ENCODE results near the gene MRPL1. TPM values are rescaled to one million over a fixed set of nuclear protein-coding genes. Genes with fewer than 3 reads are reported as not detected.

The MRPL1 gene
- total and polyA plus RNA-seq, 2 of the 13 experiments (the other 11 are each of a cell fraction or from before 2014, with no cell fraction given) = 23.3 to 61.5 TPM

DNA sequence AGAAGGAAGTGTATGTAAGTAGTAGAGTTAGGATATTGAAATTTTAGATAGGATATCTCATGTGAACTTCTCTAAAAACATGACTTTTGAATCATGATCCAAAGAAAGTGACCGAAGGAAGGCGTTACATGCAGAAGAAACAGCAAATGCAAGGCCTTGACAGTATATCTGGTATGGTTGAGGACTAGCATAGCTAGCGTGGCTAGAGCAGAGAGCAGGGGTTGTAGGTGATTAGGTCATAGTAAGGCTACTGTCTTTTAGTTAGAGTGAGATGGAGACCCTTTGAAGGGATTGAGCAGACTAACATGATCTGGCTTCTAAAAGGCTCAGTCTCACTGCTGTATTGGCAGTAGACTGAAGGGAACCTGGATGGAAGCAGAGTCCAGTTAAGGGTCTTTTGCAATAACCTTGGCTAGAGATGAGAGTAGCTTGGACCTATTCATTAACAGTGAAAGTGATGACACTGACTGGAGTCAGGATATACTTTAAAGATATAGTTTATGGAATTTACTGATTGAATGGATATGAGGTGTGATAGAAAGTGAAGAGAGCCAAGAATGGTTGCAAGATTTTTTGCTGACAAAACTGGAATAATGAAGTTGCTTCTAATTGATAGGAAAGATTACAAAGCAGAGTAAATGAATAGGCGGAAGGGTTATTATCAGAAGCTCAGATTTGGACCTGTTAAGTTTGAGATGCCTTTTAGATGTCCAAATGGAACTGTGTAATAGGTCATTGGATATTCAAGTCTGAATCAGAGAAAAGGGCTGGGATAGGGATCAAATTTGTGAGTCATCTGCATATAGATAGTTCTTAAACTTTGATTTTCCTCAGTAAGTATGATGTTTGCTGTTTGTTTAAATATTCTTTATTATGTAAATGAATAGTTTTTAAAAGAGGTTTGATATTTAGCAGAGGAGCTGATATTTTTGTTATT is 59.8 kb downstream of the MRPL1 start (continued):
- TF ChIP-seq, protein P1, sequence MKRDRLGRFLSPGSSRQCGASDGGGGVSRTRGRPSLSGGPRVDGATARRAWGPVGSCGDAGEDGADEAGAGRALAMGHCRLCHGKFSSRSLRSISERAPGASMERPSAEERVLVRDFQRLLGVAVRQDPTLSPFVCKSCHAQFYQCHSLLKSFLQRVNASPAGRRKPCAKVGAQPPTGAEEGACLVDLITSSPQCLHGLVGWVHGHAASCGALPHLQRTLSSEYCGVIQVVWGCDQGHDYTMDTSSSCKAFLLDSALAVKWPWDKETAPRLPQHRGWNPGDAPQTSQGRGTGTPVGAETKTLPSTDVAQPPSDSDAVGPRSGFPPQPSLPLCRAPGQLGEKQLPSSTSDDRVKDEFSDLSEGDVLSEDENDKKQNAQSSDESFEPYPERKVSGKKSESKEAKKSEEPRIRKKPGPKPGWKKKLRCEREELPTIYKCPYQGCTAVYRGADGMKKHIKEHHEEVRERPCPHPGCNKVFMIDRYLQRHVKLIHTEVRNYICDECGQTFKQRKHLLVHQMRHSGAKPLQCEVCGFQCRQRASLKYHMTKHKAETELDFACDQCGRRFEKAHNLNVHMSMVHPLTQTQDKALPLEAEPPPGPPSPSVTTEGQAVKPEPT (CRISPR knock-in tag; IDR thresholded peaks at IDR 0.05; ENCODE audit: low read depth) = no peak
- TF ChIP-seq SIN3A (IDR thresholded peaks at IDR 0.05; ENCODE audit: borderline replicate concordance, low read depth, low read length) = no peak
- TF ChIP-seq, protein P2, sequence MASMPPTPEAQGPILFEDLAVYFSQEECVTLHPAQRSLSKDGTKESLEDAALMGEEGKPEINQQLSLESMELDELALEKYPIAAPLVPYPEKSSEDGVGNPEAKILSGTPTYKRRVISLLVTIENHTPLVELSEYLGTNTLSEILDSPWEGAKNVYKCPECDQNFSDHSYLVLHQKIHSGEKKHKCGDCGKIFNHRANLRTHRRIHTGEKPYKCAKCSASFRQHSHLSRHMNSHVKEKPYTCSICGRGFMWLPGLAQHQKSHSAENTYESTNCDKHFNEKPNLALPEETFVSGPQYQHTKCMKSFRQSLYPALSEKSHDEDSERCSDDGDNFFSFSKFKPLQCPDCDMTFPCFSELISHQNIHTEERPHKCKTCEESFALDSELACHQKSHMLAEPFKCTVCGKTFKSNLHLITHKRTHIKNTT (CRISPR knock-in tag; IDR thresholded peaks at IDR 0.05) = no peak
- no peak for TF ChIP-seq ARNTL (CRISPR knock-in tag; IDR thresholded peaks at IDR 0.05)
- TF ChIP-seq, protein P3, sequence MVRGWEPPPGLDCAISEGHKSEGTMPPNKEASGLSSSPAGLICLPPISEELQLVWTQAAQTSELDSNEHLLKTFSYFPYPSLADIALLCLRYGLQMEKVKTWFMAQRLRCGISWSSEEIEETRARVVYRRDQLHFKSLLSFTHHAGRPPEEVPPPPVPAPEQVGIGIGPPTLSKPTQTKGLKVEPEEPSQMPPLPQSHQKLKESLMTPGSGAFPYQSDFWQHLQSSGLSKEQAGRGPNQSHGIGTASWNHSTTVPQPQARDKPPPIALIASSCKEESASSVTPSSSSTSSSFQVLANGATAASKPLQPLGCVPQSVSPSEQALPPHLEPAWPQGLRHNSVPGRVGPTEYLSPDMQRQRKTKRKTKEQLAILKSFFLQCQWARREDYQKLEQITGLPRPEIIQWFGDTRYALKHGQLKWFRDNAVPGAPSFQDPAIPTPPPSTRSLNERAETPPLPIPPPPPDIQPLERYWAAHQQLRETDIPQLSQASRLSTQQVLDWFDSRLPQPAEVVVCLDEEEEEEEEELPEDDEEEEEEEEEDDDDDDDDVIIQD (CRISPR knock-in tag; IDR thresholded peaks at IDR 0.05; ENCODE audit: low read depth) = no peak
- TF ChIP-seq ZNF230 (CRISPR knock-in tag; IDR thresholded peaks at IDR 0.05) = no peak
- TF ChIP-seq MAFK (conservative IDR thresholded peaks at IDR 0.05 in 1 of 2, IDR thresholded peaks at IDR 0.05 in 1 of 2; ENCODE audit: low read length in 2 of 2) = no peak
- TF ChIP-seq ZBTB20 (CRISPR knock-in tag; IDR thresholded peaks at IDR 0.05; ENCODE audit: borderline replicate concordance, low read depth) = peak; percentile 9; the same call in 1 of the 2 replicates
- TF ChIP-seq NFATC3 (CRISPR knock-in tag; IDR thresholded peaks at IDR 0.05) = no peak
- no peak for TF ChIP-seq RFXAP (CRISPR knock-in tag; IDR thresholded peaks at IDR 0.05; ENCODE audit: borderline replicate concordance)
- 0 out of 2 replicates have a peak, but pooled peaks have one; percentile 15 for TF ChIP-seq THAP11 (CRISPR knock-in tag; IDR thresholded peaks at IDR 0.05)
- TF ChIP-seq ZNF563 (CRISPR knock-in tag; IDR thresholded peaks at IDR 0.05) = no peak
- TF ChIP-seq ZNF512 (CRISPR knock-in tag; IDR thresholded peaks at IDR 0.05) = no peak
- TF ChIP-seq SP140L (CRISPR knock-in tag; IDR thresholded peaks at IDR 0.05; ENCODE audit: borderline replicate concordance) = no peak
- peak; percentile 35; the same call in 1 of the 2 replicates for TF ChIP-seq HMG20A (CRISPR knock-in tag; IDR thresholded peaks at IDR 0.05; ENCODE audit: borderline replicate concordance)
- peak; percentile 59 for TF ChIP-seq CEBPG (CRISPR knock-in tag; IDR thresholded peaks at IDR 0.05)
- TF ChIP-seq EEA1 (CRISPR knock-in tag; IDR thresholded peaks at IDR 0.05; ENCODE audit: borderline replicate concordance) = no peak
- TF ChIP-seq ZNF777 (CRISPR knock-in tag; IDR thresholded peaks at IDR 0.05) = no peak
- no peak for TF ChIP-seq POLR2AphosphoS5 (IDR thresholded peaks at IDR 0.05; ENCODE audit: low read depth, low read length)
- TF ChIP-seq CEBPB (IDR thresholded peaks at IDR 0.05; ENCODE audit: borderline replicate concordance, low read depth, low read length) = peak; percentile 71; the same call in 1 of the 2 replicates
- TF ChIP-seq PITX1 (CRISPR knock-in tag; IDR thresholded peaks at IDR 0.05) = no peak
- TF ChIP-seq MEIS2 (CRISPR knock-in tag; IDR thresholded peaks at IDR 0.05) = no peak
- no peak for TF ChIP-seq MED13 (CRISPR knock-in tag; IDR thresholded peaks at IDR 0.05)
- TF ChIP-seq DRAP1 (CRISPR knock-in tag; IDR thresholded peaks at IDR 0.05) = 0 out of 2 replicates have a peak, but pooled peaks have one; percentile 17
